ENCODE data around the gene BCO1.

DNA sequence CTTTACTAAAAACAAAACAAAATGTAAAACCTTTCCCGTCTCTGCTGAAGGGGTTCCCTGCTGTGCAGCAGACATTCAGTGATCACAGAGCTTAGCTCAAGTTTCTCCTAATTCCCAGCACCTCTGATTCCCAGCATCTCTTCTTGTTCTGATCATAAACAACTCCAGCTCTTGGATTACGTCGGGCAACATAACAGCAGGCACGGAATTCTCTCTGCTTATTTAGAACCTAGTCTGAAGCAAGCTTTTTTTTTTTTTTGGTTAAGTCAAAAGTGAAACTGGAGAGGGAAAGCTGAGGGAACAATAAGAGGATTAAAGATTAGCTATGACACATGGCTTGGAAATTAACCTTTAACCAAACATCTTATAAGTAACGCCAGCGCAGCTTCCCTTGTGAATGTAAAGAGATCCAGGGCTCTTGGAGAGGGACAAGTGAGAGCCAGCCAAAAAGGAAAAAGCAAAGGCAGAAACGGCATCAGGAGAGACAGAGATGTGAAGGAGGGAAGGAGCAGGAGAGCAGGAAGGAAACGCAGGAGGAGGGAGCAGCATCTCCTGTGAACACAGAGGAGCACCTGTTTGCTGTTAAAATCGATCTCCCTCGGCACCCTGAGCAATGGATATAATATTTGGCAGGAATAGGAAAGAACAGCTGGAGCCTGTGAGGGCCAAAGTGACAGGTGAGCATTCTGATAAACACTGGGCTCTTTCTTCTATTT, at the start of gene BCO1:
- TF ChIP-seq, protein P1, sequence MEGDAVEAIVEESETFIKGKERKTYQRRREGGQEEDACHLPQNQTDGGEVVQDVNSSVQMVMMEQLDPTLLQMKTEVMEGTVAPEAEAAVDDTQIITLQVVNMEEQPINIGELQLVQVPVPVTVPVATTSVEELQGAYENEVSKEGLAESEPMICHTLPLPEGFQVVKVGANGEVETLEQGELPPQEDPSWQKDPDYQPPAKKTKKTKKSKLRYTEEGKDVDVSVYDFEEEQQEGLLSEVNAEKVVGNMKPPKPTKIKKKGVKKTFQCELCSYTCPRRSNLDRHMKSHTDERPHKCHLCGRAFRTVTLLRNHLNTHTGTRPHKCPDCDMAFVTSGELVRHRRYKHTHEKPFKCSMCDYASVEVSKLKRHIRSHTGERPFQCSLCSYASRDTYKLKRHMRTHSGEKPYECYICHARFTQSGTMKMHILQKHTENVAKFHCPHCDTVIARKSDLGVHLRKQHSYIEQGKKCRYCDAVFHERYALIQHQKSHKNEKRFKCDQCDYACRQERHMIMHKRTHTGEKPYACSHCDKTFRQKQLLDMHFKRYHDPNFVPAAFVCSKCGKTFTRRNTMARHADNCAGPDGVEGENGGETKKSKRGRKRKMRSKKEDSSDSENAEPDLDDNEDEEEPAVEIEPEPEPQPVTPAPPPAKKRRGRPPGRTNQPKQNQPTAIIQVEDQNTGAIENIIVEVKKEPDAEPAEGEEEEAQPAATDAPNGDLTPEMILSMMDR (IDR thresholded peaks at IDR 0.05), result no peak
- TF ChIP-seq POLR2A (IDR thresholded peaks at IDR 0.05), result no peak
